ENCODE measurements around the gene TTC28. TPM values are rescaled to one million over a fixed set of nuclear protein-coding genes. Genes with fewer than 3 reads are reported as not detected.

TTC28 gene
- total RNA-seq, 2 experiments from 2014 or later = 0.71 to 0.97 TPM

DNA sequence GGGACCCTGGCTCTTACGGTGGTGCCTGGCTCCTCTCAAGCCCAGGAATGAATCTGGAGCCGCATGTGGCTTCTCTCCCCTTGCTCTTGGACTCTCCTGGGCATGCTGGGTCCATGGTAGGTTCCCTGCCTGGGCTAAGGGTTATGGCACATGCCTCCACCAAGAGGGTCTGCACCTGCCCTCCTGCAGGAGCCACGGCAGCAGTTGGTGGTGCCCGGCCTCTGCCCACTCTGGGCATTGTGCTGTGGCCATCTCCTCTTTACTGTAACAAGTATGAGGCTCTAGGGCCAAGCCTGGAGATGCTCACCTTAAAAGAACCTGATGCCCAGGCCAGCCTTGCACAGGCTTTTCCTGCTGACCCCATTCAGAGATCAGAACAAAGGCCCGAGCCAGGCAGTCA lies 656.6 kb downstream of the TTC28 start:
- no peak for ATAC-seq (ENCODE audit: low read depth)
- no peaks in the 10 kb centered on the region for H3K36me3 Mint-ChIP-seq
- H3K4me1 Mint-ChIP-seq = peaks cover 12% of the 10 kb centered on the region
- H3K4me3 Mint-ChIP-seq = no peak overlapping the region
- H3K9me3 Mint-ChIP-seq = no peaks in the 10 kb centered on the region
- DNase-seq = peak; percentile 17
- POLR2A ChIA-PET = interaction anchor here (0.8 kb wide), 1 partner anchor 259 kb away, joined by 3 read pairs; no protein-coding TSS in a partner anchor
- peaks cover under 1% of the 10 kb centered on the region for H3K27me3 Mint-ChIP-seq
- no peak overlapping the region for H3K27ac Mint-ChIP-seq

DNA sequence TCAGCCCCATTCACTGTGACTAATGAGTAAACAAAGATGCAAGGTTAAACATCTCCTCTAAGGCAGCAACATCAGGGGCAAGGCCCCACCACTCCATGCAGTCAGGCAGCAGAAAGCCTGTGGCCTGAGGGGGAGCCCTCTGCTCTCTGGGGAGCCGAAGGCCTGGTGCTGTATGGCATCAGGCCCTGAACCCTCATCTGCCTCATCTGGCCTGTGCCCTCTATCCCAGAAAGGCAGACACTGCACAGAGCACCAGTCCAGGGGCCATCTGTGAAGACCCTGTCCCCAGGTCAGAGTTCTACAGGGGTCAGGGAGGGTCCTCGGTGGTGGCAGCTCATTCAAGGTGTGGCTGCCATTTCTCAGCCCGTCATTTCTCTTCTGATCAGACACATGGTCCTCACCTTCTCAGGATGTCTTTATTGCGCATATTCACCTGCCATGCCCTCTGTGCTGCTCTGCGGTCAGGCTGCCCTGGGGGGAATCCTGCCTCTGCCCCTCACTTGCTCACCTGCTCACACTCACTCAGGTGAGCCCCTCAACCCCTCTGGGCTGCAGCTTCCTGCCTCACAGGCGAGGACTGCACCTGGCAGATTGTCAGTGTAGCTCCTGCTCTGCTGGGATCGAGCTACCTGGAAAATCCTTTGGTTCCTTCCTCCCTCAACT lies 657.5 kb downstream of the TTC28 start:
- no peak overlapping the region for H3K27ac Mint-ChIP-seq

DNA sequence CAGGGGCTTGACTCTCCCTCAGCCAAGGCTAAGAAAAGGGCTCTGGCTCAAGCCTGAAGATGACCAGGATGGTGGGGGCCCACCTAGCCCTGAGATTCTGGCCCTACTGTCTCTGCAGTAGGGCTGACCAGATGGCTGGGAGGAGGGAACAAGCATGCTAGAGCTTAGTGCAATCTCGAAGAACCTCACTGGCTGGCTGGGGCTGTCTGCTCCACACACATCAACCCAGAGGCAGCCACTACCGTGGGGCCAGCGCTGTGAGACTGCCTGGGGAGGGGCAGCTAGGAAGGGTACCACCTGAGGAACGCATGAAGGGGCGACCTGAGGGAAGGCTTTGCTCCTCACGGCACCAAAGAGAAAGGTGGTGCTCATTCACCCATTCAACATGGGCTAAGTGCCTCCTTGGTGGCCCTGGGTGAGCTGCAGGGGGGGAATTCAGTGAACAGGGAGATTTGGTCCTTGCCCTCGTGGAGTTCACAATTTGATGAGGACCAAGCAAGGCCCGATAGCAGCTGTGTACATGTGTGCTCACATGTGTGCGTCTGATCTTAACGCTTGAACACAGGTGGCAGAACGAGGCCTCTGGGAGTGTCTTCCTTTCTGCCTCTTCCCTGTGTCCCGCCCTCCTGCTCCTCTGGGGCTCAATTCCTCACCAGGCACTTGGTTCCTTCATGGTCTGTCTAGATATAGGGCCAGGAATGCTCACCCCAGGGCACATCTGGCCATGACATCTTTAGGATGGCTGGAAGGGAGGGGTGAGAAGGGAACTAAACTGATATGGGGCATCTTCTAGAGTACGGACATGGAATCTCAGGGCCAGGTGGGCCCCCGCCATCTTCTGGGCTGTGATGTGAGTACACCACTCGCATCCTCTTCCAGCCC lies 658.3 kb downstream of the TTC28 start:
- Mint-ChIP-seq H3K4me1 (peaks cover 12% of the 10 kb centered on the region), H3K27ac (no peak overlapping the region), H3K36me3 (no peaks in the 10 kb centered on the region), H3K9me3 (no peaks in the 10 kb centered on the region), H3K27me3 (peaks cover 2% of the 10 kb centered on the region), H3K4me3 (no peak overlapping the region)
- POLR2A ChIA-PET = interaction anchor here (0.7 kb wide), 1 partner anchor 102 kb away, joined by 3 read pairs; the partner anchor contains the start of gene PITPNB
- peak; percentile 23 for DNase-seq
- ATAC-seq (ENCODE audit: low read depth) = no peak

More for the DNA sequence above, 657.5 kb downstream of the TTC28 start:
- POLR2A ChIA-PET = interaction anchor here (0.8 kb wide), 1 partner anchor 259 kb away, joined by 3 read pairs; no protein-coding TSS in a partner anchor
- Mint-ChIP-seq H3K27me3 (peaks cover 2% of the 10 kb centered on the region), H3K36me3 (no peaks in the 10 kb centered on the region), H3K4me1 (peaks cover 12% of the 10 kb centered on the region), H3K9me3 (no peaks in the 10 kb centered on the region), H3K4me3 (no peak overlapping the region)
- ATAC-seq (ENCODE audit: low read depth) (no peak), DNase-seq (peak; percentile 23)

- H3K4me3 Mint-ChIP-seq = no peak overlapping the region
- peak; percentile 75 for ATAC-seq (ENCODE audit: low read depth)
Observed at GRCh38 chr22:28019881-28020861, 659.5 kb downstream of the TTC28 start.

GRCh38 chr22:28019360-28019759 lies 660.3 kb downstream of the TTC28 start:
- DNase-seq (no peak), ATAC-seq (ENCODE audit: low read depth) (no peak)
- Mint-ChIP-seq H3K4me3 (no peak overlapping the region), H3K9me3 (no peaks in the 10 kb centered on the region), H3K27ac (no peak overlapping the region), H3K36me3 (no peaks in the 10 kb centered on the region), H3K4me1 (peaks cover 16% of the 10 kb centered on the region), H3K27me3 (peaks cover 2% of the 10 kb centered on the region)
- POLR2A ChIA-PET = interaction anchor here (1.3 kb wide), 1 partner anchor 423 kb away, joined by 4 read pairs; no protein-coding TSS in a partner anchor

More at GRCh38 chr22:28019881-28020861, 659.5 kb downstream of the TTC28 start:
- peak; percentile 75 for DNase-seq
- POLR2A ChIA-PET = interaction anchor here (0.7 to 1.3 kb wide), 2 partner anchors 101 to 422 kb away, joined by 3 to 4 read pairs; partner anchors contain the start of gene PITPNB
- Mint-ChIP-seq H3K36me3 (no peaks in the 10 kb centered on the region), H3K4me1 (peaks cover 12% of the 10 kb centered on the region), H3K27ac (no peak overlapping the region), H3K9me3 (no peaks in the 10 kb centered on the region), H3K27me3 (peaks cover 2% of the 10 kb centered on the region)

GRCh38 chr22:28018461-28018927 lies 661.1 kb downstream of the TTC28 start:
- Mint-ChIP-seq H3K27me3 (peaks cover 2% of the 10 kb centered on the region), H3K36me3 (no peaks in the 10 kb centered on the region), H3K4me3 (no peak overlapping the region), H3K4me1 (peaks cover 16% of the 10 kb centered on the region), H3K27ac (no peak overlapping the region), H3K9me3 (no peaks in the 10 kb centered on the region)
- DNase-seq (peak; percentile 26), ATAC-seq (ENCODE audit: low read depth) (peak; percentile 25)
- POLR2A ChIA-PET = no interaction called here

DNA sequence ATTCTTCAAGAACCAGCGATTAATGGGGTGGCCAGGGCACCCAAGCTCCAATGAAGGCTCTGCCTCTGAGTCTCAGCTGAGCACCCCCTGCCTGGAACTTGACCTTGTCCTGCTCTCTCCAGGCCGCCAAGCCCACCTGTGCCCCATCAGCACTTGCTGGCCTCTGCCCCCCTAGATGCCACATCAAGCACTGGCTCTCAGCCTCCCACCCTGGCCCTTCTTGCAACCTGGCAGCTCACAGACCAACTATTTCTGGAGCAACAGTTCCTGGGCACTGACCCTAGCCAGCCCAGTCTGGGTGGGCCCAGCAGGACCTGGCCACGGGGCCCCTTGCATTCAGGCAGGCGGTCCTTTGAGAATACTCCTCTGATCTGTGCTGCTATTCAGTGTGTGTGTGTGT lies 661.8 kb downstream of the TTC28 start:
- H3K9me3 Mint-ChIP-seq = no peaks in the 10 kb centered on the region
- no peak overlapping the region for H3K27ac Mint-ChIP-seq
- H3K4me1 Mint-ChIP-seq = peaks cover 16% of the 10 kb centered on the region
- POLR2A ChIA-PET = no interaction called here
- DNase-seq (peak; percentile 16), ATAC-seq (ENCODE audit: low read depth) (no peak)
- H3K4me3 Mint-ChIP-seq = no peak overlapping the region
- peaks cover 2% of the 10 kb centered on the region for H3K27me3 Mint-ChIP-seq
- H3K36me3 Mint-ChIP-seq = no peaks in the 10 kb centered on the region

- peaks cover 2% of the 10 kb centered on the region for H3K27me3 Mint-ChIP-seq
- H3K27ac Mint-ChIP-seq = no peak overlapping the region
- H3K9me3 Mint-ChIP-seq = no peaks in the 10 kb centered on the region
- no peak overlapping the region for H3K4me3 Mint-ChIP-seq
- H3K4me1 Mint-ChIP-seq = peaks cover 16% of the 10 kb centered on the region
- POLR2A ChIA-PET = no interaction called here
- H3K36me3 Mint-ChIP-seq = no peaks in the 10 kb centered on the region
- DNase-seq (peak; percentile 5), ATAC-seq (ENCODE audit: low read depth) (no peak)
Observed at GRCh38 chr22:28017558-28017820, 662.2 kb downstream of the TTC28 start.

DNA sequence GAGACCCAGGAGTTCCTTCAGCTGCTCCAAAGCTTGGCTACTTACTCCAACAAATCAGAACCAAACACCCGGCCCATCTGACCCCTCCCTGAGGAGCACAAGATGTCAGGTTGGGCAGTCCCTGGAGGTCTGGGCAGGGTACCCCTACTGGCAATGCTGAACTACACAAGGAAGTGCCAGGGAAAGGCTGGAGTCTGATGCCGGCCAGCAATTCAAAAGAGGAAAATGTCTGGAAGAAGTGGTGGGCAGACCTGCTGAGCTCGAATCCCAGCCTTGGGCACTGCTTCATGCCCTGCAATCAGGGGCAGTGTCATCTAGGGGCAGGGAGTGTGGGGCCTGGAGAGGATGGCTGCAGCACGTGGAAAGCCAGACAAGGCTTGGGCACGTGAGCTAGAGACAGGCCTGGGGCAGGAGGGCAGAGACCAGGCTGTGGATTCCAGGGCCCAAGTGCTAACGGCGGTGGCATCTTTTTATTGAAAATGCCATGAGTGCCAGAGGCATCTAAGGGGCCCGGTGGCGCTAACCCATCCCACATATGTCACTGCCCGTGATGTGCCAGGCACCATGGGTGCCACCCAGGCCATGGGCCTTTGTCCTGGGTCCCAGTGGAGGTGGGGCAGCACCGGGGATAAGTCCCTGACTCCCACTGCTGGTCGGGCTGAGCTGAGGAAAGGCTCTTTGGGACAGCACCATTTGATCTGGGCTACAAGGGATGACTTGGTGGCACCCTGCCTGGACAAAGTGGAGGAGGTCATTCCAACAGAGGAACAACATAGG lies 662.7 kb downstream of the TTC28 start:
- POLR2A ChIA-PET = no interaction called here

DNA sequence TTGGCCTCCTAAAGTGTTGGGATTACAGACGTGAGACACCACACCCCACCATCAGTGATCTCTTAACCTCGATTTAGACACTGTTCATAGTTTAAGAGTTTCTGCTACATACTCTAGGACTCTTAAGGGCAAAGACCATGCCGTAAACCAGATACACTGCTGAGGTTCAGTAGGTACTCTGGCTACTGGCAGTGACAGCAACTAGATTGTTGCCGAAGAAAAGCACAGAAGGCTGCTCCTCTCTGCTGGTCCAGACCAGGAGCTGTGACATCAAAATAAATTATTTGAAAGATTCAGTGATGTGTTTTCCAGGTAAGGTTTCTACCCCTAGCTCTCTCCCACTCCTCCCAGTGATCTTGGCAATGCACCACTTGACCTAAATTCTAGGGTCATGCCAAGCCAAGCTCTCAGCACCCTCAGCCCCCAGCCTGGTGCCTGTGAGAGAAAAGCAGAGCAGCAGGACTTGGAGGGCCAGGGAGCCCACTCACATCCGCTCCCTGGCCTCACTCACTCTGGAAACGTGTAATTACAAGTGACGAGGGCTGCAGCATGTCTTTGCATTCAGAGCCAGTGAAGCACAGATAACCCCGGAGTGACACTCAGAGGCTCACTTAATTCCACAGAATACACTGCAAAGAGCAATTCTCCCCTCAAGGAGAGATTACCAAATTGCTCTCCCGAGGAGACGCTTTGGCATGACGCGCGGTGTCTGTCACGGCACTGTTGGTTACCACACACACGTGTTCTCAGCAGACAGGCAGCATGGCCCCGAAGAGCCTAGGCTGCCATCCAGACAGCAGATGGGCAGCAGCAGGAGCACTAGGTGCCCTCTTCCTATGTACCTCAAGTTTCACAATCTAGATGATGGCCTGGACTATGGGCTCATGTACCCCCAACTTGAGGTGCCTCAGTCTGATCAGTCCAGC lies 663.7 kb downstream of the TTC28 start:
- Mint-ChIP-seq H3K27ac (no peak overlapping the region), H3K4me3 (no peak overlapping the region), H3K27me3 (peaks cover 2% of the 10 kb centered on the region), H3K9me3 (no peaks in the 10 kb centered on the region), H3K4me1 (peaks cover 16% of the 10 kb centered on the region), H3K36me3 (no peaks in the 10 kb centered on the region)
- no peak for ATAC-seq (ENCODE audit: low read depth)
- POLR2A ChIA-PET = interaction anchor here (0.7 kb wide), 1 partner anchor 53 kb away, joined by 5 read pairs; no protein-coding TSS in a partner anchor
- peak; percentile 13 for DNase-seq

More for the DNA sequence above, 662.7 kb downstream of the TTC28 start:
- Mint-ChIP-seq H3K4me3 (no peak overlapping the region), H3K27ac (no peak overlapping the region), H3K36me3 (no peaks in the 10 kb centered on the region), H3K4me1 (peaks cover 16% of the 10 kb centered on the region), H3K9me3 (no peaks in the 10 kb centered on the region), H3K27me3 (peaks cover 2% of the 10 kb centered on the region)
- no peak for ATAC-seq (ENCODE audit: low read depth)
- peak; percentile 14 for DNase-seq

GRCh38 chr22:28015046-28015425 lies 664.6 kb downstream of the TTC28 start:
- ATAC-seq (ENCODE audit: low read depth) (no peak), DNase-seq (no peak)
- POLR2A ChIA-PET = interaction anchor here (0.6 to 0.7 kb wide), 2 partner anchors 52 to 448 kb away, joined by 4 to 5 read pairs; no protein-coding TSS in a partner anchor
- no peaks in the 10 kb centered on the region for H3K36me3 Mint-ChIP-seq
- H3K4me1 Mint-ChIP-seq = peaks cover 16% of the 10 kb centered on the region
- no peak overlapping the region for H3K4me3 Mint-ChIP-seq
- H3K27ac Mint-ChIP-seq = no peak overlapping the region
- no peaks in the 10 kb centered on the region for H3K9me3 Mint-ChIP-seq
- peaks cover 2% of the 10 kb centered on the region for H3K27me3 Mint-ChIP-seq

All from activated naive CD8-positive, alpha-beta T cell treated with anti-CD3 and anti-CD28 coated beads, Interleukin-2, amount 10 ng/mL, durations not matched to agents 7 days and 5 days (primary cell).